Measurements from ENCODE around the gene LRRC74A. TPM values are rescaled to one million over a fixed set of nuclear protein-coding genes. Genes with fewer than 3 reads are reported as not detected.

The LRRC74A gene
- total and polyA plus RNA-seq, 2 experiments from 2014 or later = not detected

- no peak overlapping the region for H3K27ac ChIP-seq (ENCODE audit: low read depth)
- H3K27ac Mint-ChIP-seq = no peak overlapping the region
- H3K4me3 Mint-ChIP-seq = no peak overlapping the region
- no peaks in the 10 kb centered on the region for H3K27me3 ChIP-seq (ENCODE audit: insufficient read depth)
- peaks cover 14% of the 10 kb centered on the region for H3K4me1 Mint-ChIP-seq
- peaks cover 37% of the 10 kb centered on the region for H3K36me3 Mint-ChIP-seq (ENCODE audit: low read depth)
- H3F3A ChIP-seq (replicated peaks; ENCODE audit: low read depth) = no peaks in the 10 kb centered on the region
- no peaks in the 10 kb centered on the region for H3K9me2 ChIP-seq (ENCODE audit: insufficient read depth)
- TF ChIP-seq POLR2AphosphoS5 (IDR thresholded peaks at IDR 0.05; ENCODE audit: low read depth) = no peak
- no peak for TF ChIP-seq CTCF (conservative IDR thresholded peaks at IDR 0.05; ENCODE audit: low read depth in 2 of 2)
- TF ChIP-seq EZH2phosphoT487 (IDR thresholded peaks at IDR 0.05; ENCODE audit: unreplicated experiment) = no peak
- no peak for TF ChIP-seq REST (IDR thresholded peaks at IDR 0.05; ENCODE audit: unreplicated experiment)
- no peak for TF ChIP-seq NANOG (IDR thresholded peaks at IDR 0.05; ENCODE audit: borderline replicate concordance)
- no peak for TF ChIP-seq ZNF462 (CRISPR knock-in tag; IDR thresholded peaks at IDR 0.05)
- no peak for TF ChIP-seq CREB1 (CRISPR knock-in tag; IDR thresholded peaks at IDR 0.05; ENCODE audit: low read depth)
- no peak for TF ChIP-seq JUNB (IDR thresholded peaks at IDR 0.05; ENCODE audit: unreplicated experiment)
- no peak for DNase-seq (ENCODE audit: low spot score)
- ATAC-seq = no peak; the same call in 2 of the 3 replicates
- no peaks in the 10 kb centered on the region for H3K9me3 Mint-ChIP-seq
- H3K4me1 ChIP-seq (ENCODE audit: insufficient read depth) = no peaks in the 10 kb centered on the region
- H4K20me1 ChIP-seq (replicated peaks; ENCODE audit: insufficient read depth) = 0 out of 2 replicates have a peak, but pooled peaks cover 3% of the 10 kb centered on the region
- H3K27me3 Mint-ChIP-seq (ENCODE audit: insufficient read depth, low read depth, poor library complexity) = peaks cover 9% of the 10 kb centered on the region
- no peaks in the 10 kb centered on the region for H3K79me2 ChIP-seq (replicated peaks; ENCODE audit: insufficient read depth)
- no peak overlapping the region for H2AFZ ChIP-seq
- no peak overlapping the region for H3K4me2 ChIP-seq
- H3K4me3 ChIP-seq = no peak overlapping the region
- peaks cover 4% of the 10 kb centered on the region; the same call in 1 of the 2 replicates for H3K36me3 ChIP-seq (ENCODE audit: insufficient read depth)
These were observed 43.2 kb upstream of the LRRC74A start for GRCh38 chr14:76782885-76783566.
